ENCODE data around the gene MYMX. TPM values are rescaled to one million over a fixed set of nuclear protein-coding genes. Genes with fewer than 3 reads are reported as not detected.

Gene MYMX
- total RNA-seq, 3 donors from 2014 or later = 0.88 to 3.4 (median 2.9) TPM

GRCh38 chr6:44257753-44258324 is 41.1 kb downstream of the MYMX start:
- peak in 1 of 3 donors; percentile 25 for TF ChIP-seq CTCF (IDR thresholded peaks at IDR 0.05)
- TF ChIP-seq POLR2AphosphoS5 (IDR thresholded peaks at IDR 0.05) = no peak
- Histone ChIP-seq H3K9me3 (no peaks in the 10 kb centered on the region), H3K27me3 (no peaks in the 10 kb centered on the region), H3K27ac (peak overlapping the region; percentile 93 to 98), H3K36me3 (no peaks in the 10 kb centered on the region), H3K4me3 (peak overlapping the region; percentile 82 to 100 (median 95)), H3K4me1 (peaks cover 7 to 15% of the 10 kb centered on the region in 2 donors)
- intact Hi-C loops (cut with DNase I; ENCODE audit: low total_unique reads) = no loop called here
- no peak for DNase-seq (ENCODE audit: low spot score in 2 of 2)

GRCh38 chr6:44258325-44258863 is 41.7 kb downstream of the MYMX start:
- Histone ChIP-seq H3K4me3 (no peak overlapping the region), H3K4me1 (peaks cover 11 to 20% of the 10 kb centered on the region in 2 donors), H3K27ac (peak overlapping the region; percentile 93 to 98), H3K9me3 (no peaks in the 10 kb centered on the region), H3K27me3 (no peaks in the 10 kb centered on the region), H3K36me3 (no peaks in the 10 kb centered on the region)
- intact Hi-C loops (cut with DNase I; ENCODE audit: low total_unique reads) = no loop called here
- no peak for DNase-seq (ENCODE audit: low spot score in 2 of 2)
- no peak for TF ChIP-seq POLR2A (IDR thresholded peaks at IDR 0.05)
- no peak for TF ChIP-seq POLR2AphosphoS5 (IDR thresholded peaks at IDR 0.05)
- TF ChIP-seq CTCF (IDR thresholded peaks at IDR 0.05) = no peak

- Histone ChIP-seq H3K36me3 (no peaks in the 10 kb centered on the region), H3K4me3 (no peak overlapping the region), H3K4me1 (peaks cover 13 to 24% of the 10 kb centered on the region in 2 donors), H3K27me3 (no peaks in the 10 kb centered on the region), H3K9me3 (no peaks in the 10 kb centered on the region), H3K27ac (no peak overlapping the region)
- no peak for DNase-seq (ENCODE audit: low spot score in 2 of 2)
- intact Hi-C loops (cut with DNase I; ENCODE audit: low total_unique reads) = no loop called here
- TF ChIP-seq POLR2AphosphoS5 (IDR thresholded peaks at IDR 0.05) (no peak), CTCF (IDR thresholded peaks at IDR 0.05) (no peak), POLR2A (IDR thresholded peaks at IDR 0.05) (no peak)
These were observed 42.2 kb downstream of the MYMX start for GRCh38 chr6:44258921-44259320.

- no peak overlapping the region for H3K4me3 ChIP-seq
- no peaks in the 10 kb centered on the region for H3K36me3 ChIP-seq
- H3K9me3 ChIP-seq = no peaks in the 10 kb centered on the region
- no peak overlapping the region for H3K27ac ChIP-seq
- no peak for DNase-seq (ENCODE audit: low spot score in 2 of 2)
- H3K27me3 ChIP-seq = no peaks in the 10 kb centered on the region
- peaks cover 20 to 30% of the 10 kb centered on the region in 2 donors for H3K4me1 ChIP-seq
- TF ChIP-seq POLR2A (IDR thresholded peaks at IDR 0.05) (no peak), POLR2AphosphoS5 (IDR thresholded peaks at IDR 0.05) (no peak), CTCF (IDR thresholded peaks at IDR 0.05) (no peak)
- intact Hi-C loops (cut with DNase I; ENCODE audit: low total_unique reads) = no loop called here
These were observed 43.3 kb downstream of the MYMX start for GRCh38 chr6:44260011-44260410.

- intact Hi-C loops (cut with DNase I; ENCODE audit: low total_unique reads) = no loop called here
- H3K4me1 ChIP-seq = peaks cover 20 to 30% of the 10 kb centered on the region in 2 donors
These were observed 43.9 kb downstream of the MYMX start for GRCh38 chr6:44260451-44261297.

More at GRCh38 chr6:44260451-44261297, 43.9 kb downstream of the MYMX start:
- no peak overlapping the region for H3K4me3 ChIP-seq
- H3K27me3 ChIP-seq = no peaks in the 10 kb centered on the region
- no peak for DNase-seq (ENCODE audit: low spot score in 2 of 2)
- H3K36me3 ChIP-seq = no peaks in the 10 kb centered on the region
- no peak overlapping the region for H3K27ac ChIP-seq
- H3K9me3 ChIP-seq = no peaks in the 10 kb centered on the region
- TF ChIP-seq POLR2AphosphoS5 (IDR thresholded peaks at IDR 0.05) (no peak), CTCF (IDR thresholded peaks at IDR 0.05) (no peak), POLR2A (IDR thresholded peaks at IDR 0.05) (no peak)
